H9 (cell line): ENCODE data around the gene TNIP2. TPM values are rescaled to one million over a fixed set of nuclear protein-coding genes. Genes with fewer than 3 reads are reported as not detected.

Source experiments
- DNase-seq: peaks from one replicate; pipeline ENCODE4 v3.0.0-alpha.2; 2017
- H2AFZ ChIP-seq: one replicate; pipeline ENCODE4 v1.6.1; 2013; ENCODE audit warnings: mild to moderate bottlenecking, low read length, control low read depth, moderate library complexity
- H2AK5ac ChIP-seq: 2 replicates; pipeline ENCODE4 v1.6.1; 2013; ENCODE audit warnings: low read length, control low read depth, mixed read lengths; ENCODE audit not compliant: insufficient read length
- H2BK120ac ChIP-seq: one replicate; pipeline ENCODE4 v1.6.1; 2013; ENCODE audit warnings: low read depth, mild to moderate bottlenecking, low read length, control low read depth, inconsistent platforms; ENCODE audit not compliant: poor library complexity, severe bottlenecking
- H2BK12ac ChIP-seq: 2 replicates; pipeline ENCODE4 v1.6.1; 2013; ENCODE audit warnings: low read length, control low read depth, mixed read lengths, low read depth; ENCODE audit not compliant: insufficient read length
- H2BK15ac ChIP-seq: 2 replicates; pipeline ENCODE4 v1.6.1; 2013; ENCODE audit warnings: low read depth, low read length, control low read depth
- H2BK20ac ChIP-seq: one replicate; pipeline ENCODE4 v1.6.1; 2013; ENCODE audit warnings: low read depth, mild to moderate bottlenecking, low read length, control low read depth, inconsistent platforms; ENCODE audit not compliant: poor library complexity, severe bottlenecking
- H2BK5ac ChIP-seq: 2 replicates; pipeline ENCODE4 v1.6.1; 2013; ENCODE audit warnings: low read length, control low read depth, mixed read lengths; ENCODE audit not compliant: insufficient read length
- H3K14ac ChIP-seq: 2 replicates; pipeline ENCODE4 v1.6.1; 2013; ENCODE audit warnings: low read length, control low read depth; ENCODE audit not compliant: insufficient read depth
- H3K18ac ChIP-seq: 2 replicates; pipeline ENCODE4 v1.6.1; 2013; ENCODE audit warnings: low read depth, mild to moderate bottlenecking, mixed read lengths, low read length, control low read depth; ENCODE audit not compliant: insufficient read length
- H3K23ac ChIP-seq: 2 replicates; pipeline ENCODE4 v1.6.1; 2013; ENCODE audit warnings: low read length, control low read depth, mixed read lengths, low read depth; ENCODE audit not compliant: insufficient read length
- H3K23me2 ChIP-seq: 2 replicates; pipeline ENCODE4 v1.6.1; 2013; ENCODE audit warnings: low read depth, mild to moderate bottlenecking, mixed read lengths, low read length, control low read depth; ENCODE audit not compliant: insufficient read length, poor library complexity, severe bottlenecking
- H3K27ac ChIP-seq: 2 replicates; pipeline ENCODE4 v1.5.1; 2013; ENCODE audit warnings: low read length, control low read depth, mixed read lengths, low read depth; ENCODE audit not compliant: insufficient read length
- H3K27me3 ChIP-seq: 2 replicates; pipeline ENCODE4 v1.6.1; 2013; ENCODE audit warnings: low read length, control low read depth, inconsistent platforms; ENCODE audit not compliant: insufficient read depth
- H3K4ac ChIP-seq: 2 replicates; pipeline ENCODE4 v1.6.1; 2013; ENCODE audit warnings: low read depth, mild to moderate bottlenecking, control low read depth, inconsistent platforms, low read length, moderate library complexity
- H3K4me1 ChIP-seq: 2 replicates; pipeline ENCODE4 v1.6.1; 2013; ENCODE audit warnings: low read length, control low read depth, inconsistent platforms; ENCODE audit not compliant: insufficient read depth
- H3K4me2 ChIP-seq: 2 replicates; pipeline ENCODE4 v1.6.1; 2013; ENCODE audit warnings: low read length, control low read depth, mixed read lengths; ENCODE audit not compliant: insufficient read length, insufficient read depth
- H3K56ac ChIP-seq: 2 replicates; pipeline ENCODE4 v1.6.1; 2013; ENCODE audit warnings: low read depth, mild to moderate bottlenecking, mixed read lengths, low read length, control low read depth; ENCODE audit not compliant: insufficient read length
- H3K79me1 ChIP-seq: 2 replicates; pipeline ENCODE4 v1.6.1; 2013; ENCODE audit warnings: low read depth, mild to moderate bottlenecking, moderate library complexity, low read length, control low read depth, inconsistent platforms; ENCODE audit not compliant: insufficient read depth, poor library complexity, severe bottlenecking
- H3K79me2 ChIP-seq: 2 replicates; pipeline ENCODE4 v1.6.1; 2013; ENCODE audit warnings: low read length, control low read depth, inconsistent platforms; ENCODE audit not compliant: insufficient read depth
- H3K9ac ChIP-seq: 2 replicates; pipeline ENCODE4 v1.6.1; 2013; ENCODE audit warnings: low read length, control low read depth, mixed read lengths; ENCODE audit not compliant: insufficient read length; ENCODE audit errors: extremely low read depth
- H3K9me3 ChIP-seq: one replicate; pipeline ENCODE4 v1.6.1; 2013; ENCODE audit warnings: low read depth, low read length, inconsistent platforms; ENCODE audit not compliant: control insufficient read depth
- H3T11ph ChIP-seq: one replicate; pipeline ENCODE4 v1.6.1; 2013; ENCODE audit warnings: mild to moderate bottlenecking, low read length, control low read depth, inconsistent platforms
- H4K20me1 ChIP-seq: one replicate; pipeline ENCODE4 v1.6.1; 2013; ENCODE audit not compliant: control insufficient read depth, insufficient read length, insufficient read depth
- H4K5ac ChIP-seq: 2 replicates; pipeline ENCODE4 v1.6.1; 2013; ENCODE audit warnings: low read depth, mild to moderate bottlenecking, mixed read lengths, low read length, control low read depth; ENCODE audit not compliant: insufficient read length
- H4K8ac ChIP-seq: replicated peaks from 2 replicates; pipeline ENCODE4 v1.6.1; 2013; ENCODE audit warnings: low read length, control low read depth, mixed read lengths, low read depth; ENCODE audit not compliant: insufficient read length
- H4K91ac ChIP-seq: 2 replicates; pipeline ENCODE4 v1.6.1; 2013; ENCODE audit warnings: low read depth, mild to moderate bottlenecking, moderate library complexity, mixed read lengths, low read length, control low read depth; ENCODE audit not compliant: insufficient read length
- H3K27ac Mint-ChIP-seq, 3 experiments: 2 replicates in 2 of 3; 3 replicates in 1 of 3; pipeline ENCODE4 v1.8.0; 2020 to 2021; ENCODE audit warnings: mixed read lengths in 3 of 3, mild to moderate bottlenecking in 1 of 3, moderate library complexity in 1 of 3
- H3K27me3 Mint-ChIP-seq: 2 replicates; pipeline ENCODE4 v1.8.0; 2021; ENCODE audit warnings: low read depth, mild to moderate bottlenecking, moderate library complexity, mixed read lengths
- H3K36me3 Mint-ChIP-seq, 3 experiments: 2 replicates in 2 of 3; 3 replicates in 1 of 3; pipeline ENCODE4 v1.8.0; 2020 to 2021; ENCODE audit warnings: low read depth in 3 of 3, mixed read lengths in 3 of 3; ENCODE audit not compliant: insufficient read depth in 1 of 3
- H3K4me1 Mint-ChIP-seq, 2 experiments: 2 replicates each; pipeline ENCODE4 v1.8.0; 2020; ENCODE audit warnings: mixed read lengths in 2 of 2
- H3K4me3 Mint-ChIP-seq, 2 experiments: 2 replicates in 1 of 2; 3 replicates in 1 of 2; pipeline ENCODE4 v1.8.0; 2020 to 2021; ENCODE audit warnings: mild to moderate bottlenecking in 2 of 2, mixed read lengths in 2 of 2, moderate library complexity in 1 of 2
- H3K9me3 Mint-ChIP-seq, 2 experiments: 2 replicates in 1 of 2; 3 replicates in 1 of 2; pipeline ENCODE4 v1.8.0; 2020; ENCODE audit warnings: mild to moderate bottlenecking in 2 of 2, mixed read lengths in 2 of 2, moderate library complexity in 1 of 2
- CTCF ChIP-seq: fragments of 200-600 bp; sonication (generic); conservative IDR thresholded peaks from 3 replicates; pipeline ENCODE4 v1.8.0; 2021; ENCODE audit warnings: antibody characterized with exemption, mild to moderate bottlenecking
- WGBS: extraction: QIAGEN DNeasy Blood & Tissue Kit; methylation state at CpG from one replicate; pipeline ENCODE4 v1.1.7; 2013; ENCODE audit warnings: missing lambda C conversion rate, low lambda C conversion rate, mixed read lengths; ENCODE audit not compliant: insufficient read length; ENCODE audit errors: extremely low coverage; 5-methylcytosine and 5-hydroxymethylcytosine counted together
- total RNA-seq: library from RNA; stranded (reverse); gene quantifications from 2 replicates; pipeline ENCODE4 v1.2.1, GENCODE V29; 2021

Gene TNIP2
- total RNA-seq, 1 experiment from 2014 or later: 44.7 TPM

- no peak for DNase-seq
- WGBS: no CpG with 5 or more reads among the region's 1 CpG
- H3K27me3 ChIP-seq: no peaks in the 10 kb centered on the region
- no peaks in the 10 kb centered on the region for H3K79me1 ChIP-seq
- H3K4ac ChIP-seq: no peak overlapping the region
- no peak overlapping the region for H3K27ac ChIP-seq
- TF ChIP-seq CTCF: no peak
- no peak overlapping the region for H2BK12ac ChIP-seq
- Mint-ChIP-seq H3K27ac (0 out of 7 replicates have a peak overlapping the region, but pooled peaks of 1 of the 3 experiments have one; percentile 6), H3K9me3 (no peaks in the 10 kb centered on the region), H3K4me1 (no peaks in the 10 kb centered on the region), H3K36me3 (peaks cover 48 to 94% (median 91%) of the 10 kb centered on the region in 3 experiments; a peak in 6 of 7 replicates), H3K27me3 (no peaks in the 10 kb centered on the region), H3K4me3 (no peak overlapping the region)
- no peak overlapping the region for H3K18ac ChIP-seq
- no peak overlapping the region for H2BK20ac ChIP-seq
- H3T11ph ChIP-seq: no peak overlapping the region
- H3K79me2 ChIP-seq: no peaks in the 10 kb centered on the region
- H3K23me2 ChIP-seq: no peaks in the 10 kb centered on the region
- H4K5ac ChIP-seq: no peak overlapping the region
- H3K4me1 ChIP-seq: no peaks in the 10 kb centered on the region
- H4K20me1 ChIP-seq: no peaks in the 10 kb centered on the region
- no peak overlapping the region for H2BK15ac ChIP-seq
- no peak overlapping the region for H3K14ac ChIP-seq
- no peak overlapping the region for H3K23ac ChIP-seq
- H2BK5ac ChIP-seq: no peak overlapping the region
- H3K56ac ChIP-seq: no peak overlapping the region
- H4K8ac ChIP-seq: no peak overlapping the region
- H2AK5ac ChIP-seq: no peak overlapping the region
- no peak overlapping the region for H3K4me2 ChIP-seq
- no peak overlapping the region for H2AFZ ChIP-seq
- H2BK120ac ChIP-seq: no peak overlapping the region
- no peak overlapping the region for H3K9ac ChIP-seq
- no peak overlapping the region for H4K91ac ChIP-seq
- H3K9me3 ChIP-seq: no peaks in the 10 kb centered on the region
These were observed 57.6 kb downstream of the TNIP2 start for GRCh38 chr4:2698504-2698903.
